MCF 10A (cell line): ENCODE data around the gene TAF15. TPM values are rescaled to one million over a fixed set of nuclear protein-coding genes. Genes with fewer than 3 reads are reported as not detected.

Source experiments
- BruUV-seq: library from RNA; stranded (reverse); fragments of 400-500 nt; replicated peaks from 2 replicates; lab custom pipeline; 2021; lab: Mats Ljungman, UMichigan
- CTCF ChIA-PET: fragments of 300-600 bp; sonication (Branson Sonifier 250); formaldehyde crosslinking; extraction: SDS; loops from one replicate; lab custom pipeline; 2021; ENCODE audit warnings: antibody characterized with exemption, inconsistent platforms; lab: Yijun Ruan, JAX
- POLR2A ChIA-PET: fragments of 300-600, 350-650 bp; sonication (Branson Sonifier 250); formaldehyde crosslinking; extraction: SDS; loops from one replicate; lab custom pipeline; 2020; ENCODE audit warnings: antibody characterized with exemption, inconsistent platforms; lab: Yijun Ruan, JAX
- DNase-seq: peaks from one replicate; pipeline ENCODE4 v3.0.0-alpha.2; 2018; ENCODE audit not compliant: unreplicated experiment
- H3K27ac Mint-ChIP-seq: one replicate; pipeline ENCODE4 v1.8.0; 2022; ENCODE audit warnings: mild to moderate bottlenecking, low read depth, mixed read lengths; ENCODE audit not compliant: unreplicated experiment
- H3K27me3 Mint-ChIP-seq: one replicate; pipeline ENCODE4 v1.8.0; 2022; ENCODE audit warnings: mixed read lengths; ENCODE audit not compliant: insufficient read depth, unreplicated experiment
- H3K36me3 Mint-ChIP-seq: one replicate; pipeline ENCODE4 v1.8.0; 2022; ENCODE audit warnings: mild to moderate bottlenecking, moderate library complexity, mixed read lengths; ENCODE audit not compliant: insufficient read depth, unreplicated experiment
- H3K4me1 Mint-ChIP-seq: one replicate; pipeline ENCODE4 v1.8.0; 2022; ENCODE audit warnings: mixed read lengths; ENCODE audit not compliant: insufficient read depth, unreplicated experiment
- H3K4me3 Mint-ChIP-seq: one replicate; pipeline ENCODE4 v1.8.0; 2022; ENCODE audit warnings: mild to moderate bottlenecking, moderate library complexity, mixed read lengths; ENCODE audit not compliant: unreplicated experiment
- H3K9me3 Mint-ChIP-seq: one replicate; pipeline ENCODE4 v1.8.0; 2022; ENCODE audit warnings: mixed read lengths; ENCODE audit not compliant: unreplicated experiment
- intact Hi-C: fragments of 100-400 bp; cut with micrococcal nuclease; formaldehyde crosslinking; loops from 2 replicates; pipeline ENCODE4 v1.14.1; 2022
- total RNA-seq: library from RNA; stranded (reverse); gene quantifications from 2 replicates; pipeline ENCODE4 v1.2.3, GENCODE V29; 2022
- TF ChIP-seq, protein P1 (sequence below): fragments of 200-600 bp; IDR thresholded peaks from one replicate; pipeline ENCODE4 v1.8.0; 2022; ENCODE audit warnings: antibody characterized with exemption, mild to moderate bottlenecking; ENCODE audit not compliant: unreplicated experiment

The TAF15 gene
- total RNA-seq, 1 experiment from 2014 or later, result 337 TPM

- Mint-ChIP-seq H3K27me3 (no peaks in the 10 kb centered on the region), H3K9me3 (no peaks in the 10 kb centered on the region), H3K27ac (no peak overlapping the region), H3K4me3 (no peak overlapping the region), H3K36me3 (peaks cover 83% of the 10 kb centered on the region), H3K4me1 (no peaks in the 10 kb centered on the region)
- no TSS peak for BruUV-seq
- ChIA-PET CTCF (interaction anchor here (1.6 kb wide), 1 partner anchor 37 kb away, joined by 3 read pairs; the partner anchor contains the start of gene TAF15), POLR2A (interaction anchor here (1.2 to 2.8 kb wide), 2 partner anchors 11 to 25 kb away, joined by 3 to 11 read pairs; no protein-coding TSS in a partner anchor)
- intact Hi-C loops, result no loop called here
- TF ChIP-seq, protein P1, sequence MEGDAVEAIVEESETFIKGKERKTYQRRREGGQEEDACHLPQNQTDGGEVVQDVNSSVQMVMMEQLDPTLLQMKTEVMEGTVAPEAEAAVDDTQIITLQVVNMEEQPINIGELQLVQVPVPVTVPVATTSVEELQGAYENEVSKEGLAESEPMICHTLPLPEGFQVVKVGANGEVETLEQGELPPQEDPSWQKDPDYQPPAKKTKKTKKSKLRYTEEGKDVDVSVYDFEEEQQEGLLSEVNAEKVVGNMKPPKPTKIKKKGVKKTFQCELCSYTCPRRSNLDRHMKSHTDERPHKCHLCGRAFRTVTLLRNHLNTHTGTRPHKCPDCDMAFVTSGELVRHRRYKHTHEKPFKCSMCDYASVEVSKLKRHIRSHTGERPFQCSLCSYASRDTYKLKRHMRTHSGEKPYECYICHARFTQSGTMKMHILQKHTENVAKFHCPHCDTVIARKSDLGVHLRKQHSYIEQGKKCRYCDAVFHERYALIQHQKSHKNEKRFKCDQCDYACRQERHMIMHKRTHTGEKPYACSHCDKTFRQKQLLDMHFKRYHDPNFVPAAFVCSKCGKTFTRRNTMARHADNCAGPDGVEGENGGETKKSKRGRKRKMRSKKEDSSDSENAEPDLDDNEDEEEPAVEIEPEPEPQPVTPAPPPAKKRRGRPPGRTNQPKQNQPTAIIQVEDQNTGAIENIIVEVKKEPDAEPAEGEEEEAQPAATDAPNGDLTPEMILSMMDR, result no peak
- DNase-seq, result no peak
Observed at GRCh38 chr17:35846055-35846809, 36.9 kb downstream of the TAF15 start.

- peaks cover 82% of the 10 kb centered on the region for H3K36me3 Mint-ChIP-seq
- H3K9me3 Mint-ChIP-seq, result no peaks in the 10 kb centered on the region
- no TSS peak for BruUV-seq
- no peak overlapping the region for H3K27ac Mint-ChIP-seq
- H3K4me3 Mint-ChIP-seq, result no peak overlapping the region
- intact Hi-C loops, result no loop called here
- ChIA-PET CTCF (interaction anchor here (1.0 to 1.6 kb wide), 2 partner anchors 14 to 38 kb away, joined by 3 to 4 read pairs; partner anchors contain the start of gene TAF15), POLR2A (interaction anchor here (0.6 to 2.8 kb wide), 4 partner anchors 10 to 745 kb away, joined by 3 to 11 read pairs (median 3); partner anchors contain the start of gene DHRS11)
- H3K4me1 Mint-ChIP-seq, result no peaks in the 10 kb centered on the region
- DNase-seq, result no peak
- TF ChIP-seq, protein P1, result no peak
- H3K27me3 Mint-ChIP-seq, result no peaks in the 10 kb centered on the region
Observed at GRCh38 chr17:35847006-35847405, 37.7 kb downstream of the TAF15 start.

DNA sequence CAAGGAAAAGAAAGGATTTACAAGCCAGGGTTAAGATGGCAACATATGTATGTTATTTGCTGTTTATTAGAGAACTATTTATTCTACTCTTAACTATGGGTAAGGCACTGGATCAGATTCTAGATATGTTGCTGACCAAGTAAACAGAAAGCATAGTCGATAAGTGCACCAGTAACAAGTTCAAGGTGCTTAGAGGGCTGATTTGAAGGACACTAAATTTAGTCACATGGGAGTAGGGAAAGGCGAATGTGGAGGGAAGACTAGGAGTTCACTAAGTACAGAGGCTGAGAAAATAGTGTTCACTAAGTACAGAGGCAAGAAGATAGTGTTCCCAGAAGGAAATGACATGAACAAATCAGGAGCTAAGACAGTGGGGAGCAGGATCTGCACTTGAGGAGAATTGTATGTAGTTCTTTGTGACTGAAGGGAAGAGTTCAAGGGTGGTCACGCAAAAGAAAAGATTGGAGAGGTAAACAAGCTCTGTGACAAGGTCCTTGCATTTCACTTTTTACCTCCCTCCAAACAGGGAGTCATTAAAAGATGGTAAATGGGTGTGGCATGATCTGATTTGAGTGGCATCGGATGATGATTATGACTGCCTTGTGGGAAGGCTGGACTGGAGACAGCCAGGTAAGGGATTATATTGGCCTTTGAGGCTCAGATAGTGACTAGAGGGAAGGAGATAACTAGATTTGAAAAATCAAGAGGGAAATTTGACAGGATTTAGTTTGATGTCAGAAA is 38.5 kb downstream of the TAF15 start:
- peaks cover 82% of the 10 kb centered on the region for H3K36me3 Mint-ChIP-seq
- no peak overlapping the region for H3K27ac Mint-ChIP-seq
- TF ChIP-seq, protein P1, result no peak
- H3K9me3 Mint-ChIP-seq, result no peaks in the 10 kb centered on the region
- H3K4me1 Mint-ChIP-seq, result no peaks in the 10 kb centered on the region
- ChIA-PET POLR2A (interaction anchor here (0.6 to 2.8 kb wide), 5 partner anchors 9 to 744 kb away, joined by 3 to 11 read pairs (median 3); partner anchors contain the start of gene DHRS11), CTCF (interaction anchor here (0.6 to 2.5 kb wide), 8 partner anchors 11 to 643 kb away, joined by 3 to 12 read pairs (median 3); partner anchors contain the start of gene TAF15)
- no TSS peak for BruUV-seq
- H3K27me3 Mint-ChIP-seq, result no peaks in the 10 kb centered on the region
- DNase-seq, result no peak
- intact Hi-C loops, result no loop called here
- no peak overlapping the region for H3K4me3 Mint-ChIP-seq
